Measurements from ENCODE around the gene ME1. TPM values are rescaled to one million over a fixed set of nuclear protein-coding genes. Genes with fewer than 3 reads are reported as not detected.
A peak's percentile ranks its signal among the peaks of the same experiment; 100 is the strongest.

ME1 gene
- total and polyA plus RNA-seq, 2 experiments from 2014 or later, result 19.0 to 19.7 TPM

DNA sequence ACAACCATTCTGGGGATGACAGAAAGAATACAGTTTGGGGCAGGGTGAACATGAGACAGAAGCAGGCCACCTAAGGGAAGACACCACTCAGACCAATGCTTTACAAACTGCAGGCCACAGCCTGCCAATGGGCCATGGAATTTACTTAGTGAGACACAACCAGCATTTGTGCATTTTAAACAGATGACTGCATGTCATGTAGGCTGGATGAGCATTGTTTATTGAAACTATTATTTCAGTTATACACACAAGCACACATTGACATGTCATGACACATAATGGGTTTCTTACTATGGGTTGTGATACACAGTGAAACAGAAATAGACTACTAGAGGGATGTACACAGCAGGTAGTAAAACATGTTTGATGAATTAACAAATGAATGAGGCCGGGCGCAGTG is 245.8 kb downstream of the ME1 start:
- DNase-seq (ENCODE audit: low spot score), result no peak
- no peaks in the 10 kb centered on the region for H3K9me2 ChIP-seq (replicated peaks; ENCODE audit: insufficient read depth)
- no peaks in the 10 kb centered on the region for H3K9me3 ChIP-seq (ENCODE audit: low read depth)
- H4K20me1 ChIP-seq (ENCODE audit: insufficient read depth, poor library complexity, severe bottlenecking), result peaks cover 18% of the 10 kb centered on the region
- no peak overlapping the region for H3K4me3 ChIP-seq
- H3K4me2 ChIP-seq, result no peak overlapping the region
- peaks cover 55% of the 10 kb centered on the region for H3K79me2 ChIP-seq
- no peak overlapping the region for H3K27ac ChIP-seq
- 100% methylated on average over 2 of the region's 2 CpGs for WGBS (ENCODE audit: low lambda C conversion rate, missing lambda C conversion rate)
- peaks cover 6% of the 10 kb centered on the region for H3K4me1 ChIP-seq (ENCODE audit: insufficient read depth)
- H3K36me3 ChIP-seq (replicated peaks; ENCODE audit: insufficient read depth, low read depth), result no peaks in the 10 kb centered on the region
- TF ChIP-seq EZH2 (IDR thresholded peaks at IDR 0.05; ENCODE audit: borderline replicate concordance) (no peak), EZH2phosphoT487 (IDR thresholded peaks at IDR 0.05; ENCODE audit: low read depth, severe bottlenecking, unreplicated experiment) (no peak)
- TF ChIP-seq, protein P1, sequence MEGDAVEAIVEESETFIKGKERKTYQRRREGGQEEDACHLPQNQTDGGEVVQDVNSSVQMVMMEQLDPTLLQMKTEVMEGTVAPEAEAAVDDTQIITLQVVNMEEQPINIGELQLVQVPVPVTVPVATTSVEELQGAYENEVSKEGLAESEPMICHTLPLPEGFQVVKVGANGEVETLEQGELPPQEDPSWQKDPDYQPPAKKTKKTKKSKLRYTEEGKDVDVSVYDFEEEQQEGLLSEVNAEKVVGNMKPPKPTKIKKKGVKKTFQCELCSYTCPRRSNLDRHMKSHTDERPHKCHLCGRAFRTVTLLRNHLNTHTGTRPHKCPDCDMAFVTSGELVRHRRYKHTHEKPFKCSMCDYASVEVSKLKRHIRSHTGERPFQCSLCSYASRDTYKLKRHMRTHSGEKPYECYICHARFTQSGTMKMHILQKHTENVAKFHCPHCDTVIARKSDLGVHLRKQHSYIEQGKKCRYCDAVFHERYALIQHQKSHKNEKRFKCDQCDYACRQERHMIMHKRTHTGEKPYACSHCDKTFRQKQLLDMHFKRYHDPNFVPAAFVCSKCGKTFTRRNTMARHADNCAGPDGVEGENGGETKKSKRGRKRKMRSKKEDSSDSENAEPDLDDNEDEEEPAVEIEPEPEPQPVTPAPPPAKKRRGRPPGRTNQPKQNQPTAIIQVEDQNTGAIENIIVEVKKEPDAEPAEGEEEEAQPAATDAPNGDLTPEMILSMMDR (IDR thresholded peaks at IDR 0.05; ENCODE audit: poor library complexity), result no peak
- H2AFZ ChIP-seq, result no peak overlapping the region
- H3K27me3 ChIP-seq, result no peaks in the 10 kb centered on the region

DNA sequence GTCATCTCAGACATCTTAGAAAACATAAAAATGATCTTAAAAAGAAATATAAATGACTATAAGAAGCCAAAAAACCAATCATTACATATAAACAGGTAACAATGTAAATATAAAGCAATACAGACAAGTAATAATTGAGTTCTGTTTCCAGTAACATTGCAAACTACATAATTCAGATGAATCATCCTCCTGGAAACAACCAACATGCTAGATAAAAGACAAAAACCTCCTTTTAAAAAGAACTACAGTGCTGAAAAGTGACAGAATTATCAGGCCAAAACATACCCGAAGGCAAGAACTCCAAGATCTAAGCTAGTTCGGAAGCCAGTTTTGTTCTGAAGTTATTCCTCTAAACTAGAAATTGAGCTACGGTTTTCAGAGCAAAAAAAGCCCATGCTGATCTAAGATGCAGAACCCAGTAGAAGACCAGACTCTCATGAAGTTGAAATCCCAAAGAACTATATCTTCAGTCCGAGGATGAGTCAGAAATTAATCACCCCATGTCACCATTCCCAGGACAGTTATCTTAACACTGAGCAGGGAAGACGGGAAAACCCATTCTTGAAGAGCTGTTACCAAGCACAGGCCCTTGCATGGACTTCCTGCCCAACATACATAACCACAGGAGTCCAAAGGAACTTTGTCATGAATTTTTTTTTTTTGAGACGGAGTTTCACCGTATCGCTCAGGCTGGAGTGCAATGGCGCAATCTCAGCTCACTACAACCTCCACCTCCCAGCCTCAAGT is 247.6 kb downstream of the ME1 start:
- peak; percentile 65 for DNase-seq (ENCODE audit: low spot score)
- H2AFZ ChIP-seq, result no peak overlapping the region
- no peaks in the 10 kb centered on the region for H3K9me2 ChIP-seq (replicated peaks; ENCODE audit: insufficient read depth)
- TF ChIP-seq EZH2 (IDR thresholded peaks at IDR 0.05; ENCODE audit: borderline replicate concordance) (no peak), EZH2phosphoT487 (IDR thresholded peaks at IDR 0.05; ENCODE audit: low read depth, severe bottlenecking, unreplicated experiment) (no peak)
- TF ChIP-seq, protein P1 (IDR thresholded peaks at IDR 0.05; ENCODE audit: poor library complexity), result no peak
- H3K4me3 ChIP-seq, result no peak overlapping the region
- H3K9me3 ChIP-seq (ENCODE audit: low read depth), result no peaks in the 10 kb centered on the region
- 72% methylated on average over 9 of the region's 9 CpGs for WGBS (ENCODE audit: low lambda C conversion rate, missing lambda C conversion rate)
- no peaks in the 10 kb centered on the region for H3K4me1 ChIP-seq (ENCODE audit: insufficient read depth)
- H3K4me2 ChIP-seq, result no peak overlapping the region
- H4K20me1 ChIP-seq (ENCODE audit: insufficient read depth, poor library complexity, severe bottlenecking), result peaks cover 3% of the 10 kb centered on the region
- H3K79me2 ChIP-seq, result peaks cover 47% of the 10 kb centered on the region
- H3K36me3 ChIP-seq (replicated peaks; ENCODE audit: insufficient read depth, low read depth), result no peaks in the 10 kb centered on the region
- H3K27ac ChIP-seq, result peak overlapping the region; percentile 61
- no peaks in the 10 kb centered on the region for H3K27me3 ChIP-seq

DNA sequence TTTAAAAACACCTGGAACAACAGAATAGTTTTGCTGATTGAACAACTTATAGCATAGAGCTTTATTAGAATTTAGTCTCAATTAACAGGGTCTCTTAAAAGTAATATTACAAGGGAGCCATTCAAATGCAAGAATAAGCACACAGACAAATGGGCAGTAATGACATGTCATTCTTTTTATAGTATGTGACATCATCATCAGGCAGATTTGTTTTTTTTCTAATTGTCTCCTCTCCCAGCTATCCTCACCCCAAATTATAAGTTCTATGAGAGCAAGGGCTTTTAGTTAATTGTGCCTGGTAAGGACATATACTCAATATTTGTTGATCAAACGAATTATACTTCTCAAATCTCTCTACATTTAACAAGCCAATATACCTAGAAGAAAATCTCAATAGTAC is 248.7 kb downstream of the ME1 start:
- TF ChIP-seq, protein P1 (IDR thresholded peaks at IDR 0.05; ENCODE audit: poor library complexity), result no peak
- TF ChIP-seq EZH2 (IDR thresholded peaks at IDR 0.05; ENCODE audit: borderline replicate concordance) (no peak), EZH2phosphoT487 (IDR thresholded peaks at IDR 0.05; ENCODE audit: low read depth, severe bottlenecking, unreplicated experiment) (no peak)
- no peaks in the 10 kb centered on the region for H3K9me3 ChIP-seq (ENCODE audit: low read depth)
- H3K9me2 ChIP-seq (replicated peaks; ENCODE audit: insufficient read depth), result no peaks in the 10 kb centered on the region
- peaks cover 35% of the 10 kb centered on the region for H3K79me2 ChIP-seq
- 83% methylated on average over 1 of the region's 1 CpG for WGBS (ENCODE audit: low lambda C conversion rate, missing lambda C conversion rate)
- H2AFZ ChIP-seq, result no peak overlapping the region
- H3K4me2 ChIP-seq, result no peak overlapping the region
- no peaks in the 10 kb centered on the region for H3K4me1 ChIP-seq (ENCODE audit: insufficient read depth)
- no peak overlapping the region for H3K4me3 ChIP-seq
- H3K36me3 ChIP-seq (replicated peaks; ENCODE audit: insufficient read depth, low read depth), result no peaks in the 10 kb centered on the region
- H3K27me3 ChIP-seq, result no peaks in the 10 kb centered on the region
- H3K27ac ChIP-seq, result no peak overlapping the region
- peaks cover under 1% of the 10 kb centered on the region for H4K20me1 ChIP-seq (ENCODE audit: insufficient read depth, poor library complexity, severe bottlenecking)
- no peak for DNase-seq (ENCODE audit: low spot score)
